Keratinocyte (primary cell): ENCODE measurements around the gene MAB21L3. TPM values are rescaled to one million over a fixed set of nuclear protein-coding genes. Genes with fewer than 3 reads are reported as not detected.

Experiments
- DNase-seq: peaks from one replicate; pipeline ENCODE4 v3.0.0-alpha.2; 2011; ENCODE audit warnings: low read depth, missing footprints, low spot score
- FAIRE-seq: peaks from 2 replicates; lab custom pipeline; 2011; peaks lifted over from hg19 to GRCh38; lab: Jason Lieb, UNC
- H2AFZ ChIP-seq: 2 replicates; pipeline ENCODE4 v1.6.0; 2012; ENCODE audit warnings: low read length, control low read depth, inconsistent platforms; ENCODE audit not compliant: control insufficient read depth
- H3K27ac ChIP-seq: 2 replicates; pipeline ENCODE4 v1.5.1; 2011; ENCODE audit warnings: low read length; ENCODE audit not compliant: control insufficient read depth, insufficient read depth
- H3K27me3 ChIP-seq: 3 replicates; pipeline ENCODE4 v1.6.0; 2011; ENCODE audit warnings: low read length; ENCODE audit not compliant: control insufficient read depth, insufficient read depth; ENCODE audit errors: extremely low read depth
- H3K36me3 ChIP-seq, 2 experiments: 2 replicates in 1 of 2; 3 replicates in 1 of 2; pipeline ENCODE4 v1.5.1; 2011; ENCODE audit warnings: low read length in 2 of 2, mild to moderate bottlenecking in 1 of 2; ENCODE audit not compliant: control insufficient read depth in 2 of 2, insufficient read depth in 2 of 2; ENCODE audit errors: extremely low read depth in 1 of 2
- H3K4me1 ChIP-seq: 3 replicates; pipeline ENCODE4 v1.5.1; 2011; ENCODE audit warnings: low read length; ENCODE audit not compliant: control insufficient read depth, insufficient read depth; ENCODE audit errors: extremely low read depth
- H3K4me2 ChIP-seq: 3 replicates; pipeline ENCODE4 v1.6.0; 2011; ENCODE audit warnings: low read depth, low read length; ENCODE audit not compliant: control insufficient read depth, insufficient read depth; ENCODE audit errors: extremely low read depth
- H3K4me3 ChIP-seq, 3 experiments: fragments of 200-600 bp in 1 of 3; sonication (generic) in 1 of 3; 2 replicates in 2 of 3; 3 replicates in 1 of 3; pipeline ENCODE4 v1.5.1; 2011 to 2016; ENCODE audit warnings: low read length in 3 of 3, mild to moderate bottlenecking in 3 of 3, control low read depth in 2 of 3, inconsistent platforms in 1 of 3, low read depth in 1 of 3, mixed read lengths in 1 of 3, mixed run types in 1 of 3, moderate library complexity in 1 of 3; ENCODE audit not compliant: control insufficient read depth in 2 of 3, insufficient read depth in 2 of 3; ENCODE audit errors: extremely low read depth in 1 of 3
- H3K79me2 ChIP-seq: 2 replicates; pipeline ENCODE4 v1.6.0; 2012; ENCODE audit warnings: low read length; ENCODE audit not compliant: control insufficient read depth, insufficient read depth
- H3K9ac ChIP-seq: 3 replicates; pipeline ENCODE4 v1.6.0; 2011; ENCODE audit warnings: low read length; ENCODE audit not compliant: control insufficient read depth, insufficient read depth; ENCODE audit errors: extremely low read depth
- H3K9me1 ChIP-seq: 3 replicates; pipeline ENCODE4 v1.6.0; 2011; ENCODE audit warnings: low read length; ENCODE audit not compliant: control insufficient read depth, insufficient read depth; ENCODE audit errors: extremely low read depth
- H3K9me3 ChIP-seq: 2 replicates; pipeline ENCODE4 v1.5.1; 2012; ENCODE audit warnings: low read depth, low read length; ENCODE audit not compliant: control insufficient read depth
- H4K20me1 ChIP-seq: 3 replicates; pipeline ENCODE4 v1.6.0; 2011; ENCODE audit warnings: low read length; ENCODE audit not compliant: control insufficient read depth, insufficient read depth; ENCODE audit errors: extremely low read depth
- EZH2 ChIP-seq: IDR thresholded peaks from one replicate; pipeline ENCODE4 v1.6.1; 2012; ENCODE audit warnings: inconsistent platforms, mild to moderate bottlenecking, low read length, moderate library complexity
- dilution Hi-C: fragments of 300-500 bp; cut with MboI; formaldehyde crosslinking; loops from one replicate; pipeline ENCODE4 v1.7.0; 2020; ENCODE audit warnings: low sequenced_read_pairs; ENCODE audit not compliant: extremely low pct_ligation_motif_present
- polyA plus RNA-seq, 5 experiments: library from polyadenylated mRNA; depleted of rRNA in 3 of 5; stranded (reverse) in 3 of 5; stranded (forward) in 1 of 5; unstranded in 1 of 5; fragments of >200 nt; gene quantifications; 1 replicate in 1 of 5; 2 replicates in 3 of 5; 3 replicates in 1 of 5; pipeline versions ENCODE4 v1.2.1 to v1.2.3, GENCODE V29; 2011 to 2012; ENCODE audit warnings: missing spikeins in 2 of 5, low read depth in 1 of 5, low replicate concordance in 1 of 5
- TF ChIP-seq, protein P1 (sequence below), 3 experiments: IDR thresholded peaks in 1 of 3; conservative IDR thresholded peaks in 1 of 3; optimal IDR thresholded peaks in 1 of 3; 2 replicates in 2 of 3; 3 replicates in 1 of 3; pipeline versions ENCODE3 to v1.5.1; 2011; ENCODE audit warnings: low read length in 3 of 3, mild to moderate bottlenecking in 3 of 3, moderate library complexity in 2 of 3, control low read depth in 1 of 3, inconsistent platforms in 1 of 3; ENCODE audit not compliant: insufficient read depth in 2 of 3; ENCODE audit errors: extremely low read depth in 1 of 3

MAB21L3 gene
- polyA plus RNA-seq, 1 donor (not counting 4 experiments of a cell fraction or from before 2014, with no cell fraction given), result 0.29 TPM

- no peak overlapping the region for H3K4me3 ChIP-seq
- FAIRE-seq, result no peak
These were observed 41.9 kb downstream of the MAB21L3 start for GRCh38 chr1:116152950-116153691.

GRCh38 chr1:116153692-116154031 is 42.5 kb downstream of the MAB21L3 start:
- DNase-seq (no peak), FAIRE-seq (no peak)
- Histone ChIP-seq H3K4me1 (peaks cover 3% of the 10 kb centered on the region), H3K9ac (no peak overlapping the region), H3K4me2 (no peak overlapping the region), H2AFZ (no peak overlapping the region), H3K36me3 (no peaks in the 10 kb centered on the region), H3K79me2 (no peaks in the 10 kb centered on the region), H3K9me1 (no peaks in the 10 kb centered on the region), H3K9me3 (no peaks in the 10 kb centered on the region), H3K4me3 (no peak overlapping the region), H3K27ac (no peak overlapping the region), H3K27me3 (peaks cover 3% of the 10 kb centered on the region), H4K20me1 (no peaks in the 10 kb centered on the region)
- TF ChIP-seq EZH2, result no peak
- TF ChIP-seq, protein P1, sequence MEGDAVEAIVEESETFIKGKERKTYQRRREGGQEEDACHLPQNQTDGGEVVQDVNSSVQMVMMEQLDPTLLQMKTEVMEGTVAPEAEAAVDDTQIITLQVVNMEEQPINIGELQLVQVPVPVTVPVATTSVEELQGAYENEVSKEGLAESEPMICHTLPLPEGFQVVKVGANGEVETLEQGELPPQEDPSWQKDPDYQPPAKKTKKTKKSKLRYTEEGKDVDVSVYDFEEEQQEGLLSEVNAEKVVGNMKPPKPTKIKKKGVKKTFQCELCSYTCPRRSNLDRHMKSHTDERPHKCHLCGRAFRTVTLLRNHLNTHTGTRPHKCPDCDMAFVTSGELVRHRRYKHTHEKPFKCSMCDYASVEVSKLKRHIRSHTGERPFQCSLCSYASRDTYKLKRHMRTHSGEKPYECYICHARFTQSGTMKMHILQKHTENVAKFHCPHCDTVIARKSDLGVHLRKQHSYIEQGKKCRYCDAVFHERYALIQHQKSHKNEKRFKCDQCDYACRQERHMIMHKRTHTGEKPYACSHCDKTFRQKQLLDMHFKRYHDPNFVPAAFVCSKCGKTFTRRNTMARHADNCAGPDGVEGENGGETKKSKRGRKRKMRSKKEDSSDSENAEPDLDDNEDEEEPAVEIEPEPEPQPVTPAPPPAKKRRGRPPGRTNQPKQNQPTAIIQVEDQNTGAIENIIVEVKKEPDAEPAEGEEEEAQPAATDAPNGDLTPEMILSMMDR (optimal IDR thresholded peaks at IDR 0.05 in 1 of 3, IDR thresholded peaks at IDR 0.05 in 1 of 3, conservative IDR thresholded peaks at IDR 0.05 in 1 of 3; ENCODE audit: extremely low read depth in 1 of 3, insufficient read depth in 2 of 3, low read length in 3 of 3), result no peak
- dilution Hi-C loops, result no loop called here

More at GRCh38 chr1:116152950-116153691, 41.9 kb downstream of the MAB21L3 start:
- Histone ChIP-seq H3K27me3 (peaks cover 3% of the 10 kb centered on the region), H3K9ac (no peak overlapping the region), H3K9me3 (no peaks in the 10 kb centered on the region), H4K20me1 (no peaks in the 10 kb centered on the region), H3K36me3 (no peaks in the 10 kb centered on the region), H2AFZ (no peak overlapping the region), H3K4me2 (no peak overlapping the region), H3K4me1 (peaks cover 5% of the 10 kb centered on the region), H3K79me2 (no peaks in the 10 kb centered on the region), H3K9me1 (no peaks in the 10 kb centered on the region), H3K27ac (no peak overlapping the region)
- no peak for TF ChIP-seq EZH2
- TF ChIP-seq, protein P1 (optimal IDR thresholded peaks at IDR 0.05 in 1 of 3, IDR thresholded peaks at IDR 0.05 in 1 of 3, conservative IDR thresholded peaks at IDR 0.05 in 1 of 3; ENCODE audit: extremely low read depth in 1 of 3, insufficient read depth in 2 of 3, low read length in 3 of 3), result no peak
- dilution Hi-C loops, result no loop called here
- DNase-seq, result no peak
